ENCODE data around the gene KANK4. TPM values are rescaled to one million over a fixed set of nuclear protein-coding genes. Genes with fewer than 3 reads are reported as not detected.

The KANK4 gene
- total RNA-seq, 2 experiments from 2014 or later: not detected

- H3K9me2 ChIP-seq (ENCODE audit: insufficient read depth, low read length): no peaks in the 10 kb centered on the region
- BruUV-seq (replicated peaks): no TSS peak
- no peak overlapping the region for H3K27ac ChIP-seq (ENCODE audit: low read depth, low read length, poor library complexity, severe bottlenecking)
- no peak overlapping the region for H3K4me3 ChIP-seq (ENCODE audit: low read depth, low read length, poor library complexity, severe bottlenecking)
- H3K79me2 ChIP-seq (ENCODE audit: insufficient read depth, low read depth, low read length): no peaks in the 10 kb centered on the region
- no peak for DNase-seq (ENCODE audit: low spot score)
- H3K9me3 ChIP-seq (ENCODE audit: low read length): no peaks in the 10 kb centered on the region
- no peak overlapping the region for H3K4me2 ChIP-seq (ENCODE audit: low read length)
- no peak overlapping the region; the same call in 1 of the 2 replicates for H2AFZ ChIP-seq (ENCODE audit: low read length)
- no peaks in the 10 kb centered on the region for H3K4me1 ChIP-seq (ENCODE audit: insufficient read depth, low read length, poor library complexity, severe bottlenecking)
- intact Hi-C loops (cut with micrococcal nuclease; ENCODE audit: unreplicated experiment): no loop called here
- H3K36me3 ChIP-seq (ENCODE audit: insufficient read depth, low read length): no peaks in the 10 kb centered on the region
- TF ChIP-seq EZH2phosphoT487 (IDR thresholded peaks at IDR 0.05; ENCODE audit: borderline replicate concordance, low read depth, low read length): no peak
- H4K20me1 ChIP-seq (ENCODE audit: insufficient read depth, low read length): no peaks in the 10 kb centered on the region
- ChIA-PET POLR2A (no interaction called here), CTCF (ENCODE audit: unreplicated experiment) (no interaction called here)
Observed at GRCh38 chr1:62312698-62313097, 6.5 kb downstream of the KANK4 start.

DNA sequence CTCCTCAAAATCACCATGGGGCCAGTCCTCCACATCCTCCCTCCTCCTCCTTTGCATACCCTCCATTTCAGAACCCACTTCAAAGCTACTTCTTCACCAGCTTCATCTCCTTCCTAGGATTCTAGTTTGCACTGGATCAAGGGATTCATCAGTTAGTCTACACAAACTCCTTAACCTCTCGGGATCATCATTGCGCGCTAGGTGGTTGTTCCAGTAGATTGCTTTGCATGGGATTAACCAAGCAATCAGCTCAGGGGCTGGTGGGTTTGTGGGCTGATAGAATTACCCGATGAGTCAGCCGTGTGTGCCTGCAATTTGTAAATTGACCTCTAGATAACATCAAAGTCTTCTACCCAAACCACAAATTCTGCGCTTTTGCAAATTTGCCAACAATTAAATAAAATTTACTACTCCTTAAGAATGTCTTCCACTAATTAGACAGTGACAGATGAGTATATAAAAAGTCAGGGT is 7.7 kb downstream of the KANK4 start:
- POLR2A ChIA-PET: interaction anchor here (0.6 to 1.1 kb wide), 4 partner anchors 9 to 162 kb away, joined by 3 read pairs; no protein-coding TSS in a partner anchor
- Histone ChIP-seq H3K27ac (ENCODE audit: low read depth, low read length, poor library complexity, severe bottlenecking) (no peak overlapping the region), H3K9me3 (ENCODE audit: low read length) (no peaks in the 10 kb centered on the region), H2AFZ (ENCODE audit: low read length) (no peak overlapping the region), H3K36me3 (ENCODE audit: insufficient read depth, low read length) (no peaks in the 10 kb centered on the region), H3K4me3 (ENCODE audit: low read depth, low read length, poor library complexity, severe bottlenecking) (no peak overlapping the region), H3K4me1 (ENCODE audit: insufficient read depth, low read length, poor library complexity, severe bottlenecking) (no peaks in the 10 kb centered on the region), H4K20me1 (ENCODE audit: insufficient read depth, low read length) (no peaks in the 10 kb centered on the region), H3K79me2 (ENCODE audit: insufficient read depth, low read depth, low read length) (no peaks in the 10 kb centered on the region), H3K4me2 (ENCODE audit: low read length) (no peak overlapping the region), H3K9me2 (ENCODE audit: insufficient read depth, low read length) (no peaks in the 10 kb centered on the region)
- no peak for TF ChIP-seq EZH2phosphoT487 (IDR thresholded peaks at IDR 0.05; ENCODE audit: borderline replicate concordance, low read depth, low read length)
- CTCF ChIA-PET (ENCODE audit: unreplicated experiment): no interaction called here
- intact Hi-C loops (cut with micrococcal nuclease; ENCODE audit: unreplicated experiment): no loop called here
- DNase-seq (ENCODE audit: low spot score): no peak
- BruUV-seq (replicated peaks): no TSS peak

GRCh38 chr1:62309906-62310305 is 9.3 kb downstream of the KANK4 start:
- Histone ChIP-seq H3K4me2 (ENCODE audit: low read length) (no peak overlapping the region), H3K79me2 (ENCODE audit: insufficient read depth, low read depth, low read length) (no peaks in the 10 kb centered on the region), H3K27ac (ENCODE audit: low read depth, low read length, poor library complexity, severe bottlenecking) (no peak overlapping the region), H3K9me3 (ENCODE audit: low read length) (no peaks in the 10 kb centered on the region), H3K4me1 (ENCODE audit: insufficient read depth, low read length, poor library complexity, severe bottlenecking) (no peaks in the 10 kb centered on the region), H3K36me3 (ENCODE audit: insufficient read depth, low read length) (no peaks in the 10 kb centered on the region), H2AFZ (ENCODE audit: low read length) (no peak overlapping the region), H3K9me2 (ENCODE audit: insufficient read depth, low read length) (no peaks in the 10 kb centered on the region), H3K4me3 (ENCODE audit: low read depth, low read length, poor library complexity, severe bottlenecking) (no peak overlapping the region), H4K20me1 (ENCODE audit: insufficient read depth, low read length) (no peaks in the 10 kb centered on the region)
- intact Hi-C loops (cut with micrococcal nuclease; ENCODE audit: unreplicated experiment): no loop called here
- BruUV-seq (replicated peaks): no TSS peak
- TF ChIP-seq CTCF (conservative IDR thresholded peaks at IDR 0.05; ENCODE audit: low read length): no peak
- no peak for TF ChIP-seq EZH2phosphoT487 (IDR thresholded peaks at IDR 0.05; ENCODE audit: borderline replicate concordance, low read depth, low read length)
- no peak for DNase-seq (ENCODE audit: low spot score)
- ChIA-PET POLR2A (no interaction called here), CTCF (ENCODE audit: unreplicated experiment) (no interaction called here)

DNA sequence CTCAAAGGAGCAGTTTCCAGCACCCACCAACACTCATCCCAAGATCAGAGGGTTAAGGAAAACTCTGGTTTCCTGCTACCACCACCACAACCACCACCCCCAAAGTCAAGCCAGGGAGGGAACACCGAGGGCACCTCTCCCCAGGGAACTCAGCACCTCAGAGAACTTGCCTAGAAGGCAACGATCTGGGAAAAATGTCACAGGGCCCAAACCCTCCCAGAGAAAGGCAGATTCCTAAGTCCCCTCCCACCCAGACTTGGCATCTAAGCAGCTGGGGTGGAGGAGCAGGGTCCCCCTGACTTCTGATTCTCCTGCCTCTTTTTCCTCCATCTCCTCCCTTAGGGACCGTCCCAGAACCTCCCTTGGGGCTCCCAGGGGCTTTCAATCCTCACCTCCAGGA is 10.6 kb downstream of the KANK4 start:
- H4K20me1 ChIP-seq (ENCODE audit: insufficient read depth, low read length): no peaks in the 10 kb centered on the region
- intact Hi-C loops (cut with micrococcal nuclease; ENCODE audit: unreplicated experiment): no loop called here
- no peak overlapping the region for H3K4me2 ChIP-seq (ENCODE audit: low read length)
- H3K36me3 ChIP-seq (ENCODE audit: insufficient read depth, low read length): no peaks in the 10 kb centered on the region
- no peaks in the 10 kb centered on the region for H3K4me1 ChIP-seq (ENCODE audit: insufficient read depth, low read length, poor library complexity, severe bottlenecking)
- DNase-seq (ENCODE audit: low spot score): no peak
- H3K79me2 ChIP-seq (ENCODE audit: insufficient read depth, low read depth, low read length): no peaks in the 10 kb centered on the region
- H3K4me3 ChIP-seq (ENCODE audit: low read depth, low read length, poor library complexity, severe bottlenecking): no peak overlapping the region
- POLR2A ChIA-PET: no interaction called here
- no peak overlapping the region for H2AFZ ChIP-seq (ENCODE audit: low read length)
- H3K27ac ChIP-seq (ENCODE audit: low read depth, low read length, poor library complexity, severe bottlenecking): no peak overlapping the region
- no peaks in the 10 kb centered on the region for H3K9me3 ChIP-seq (ENCODE audit: low read length)
- no peak for TF ChIP-seq CTCF (conservative IDR thresholded peaks at IDR 0.05; ENCODE audit: low read length)
- no peak for TF ChIP-seq EZH2phosphoT487 (IDR thresholded peaks at IDR 0.05; ENCODE audit: borderline replicate concordance, low read depth, low read length)
- CTCF ChIA-PET (ENCODE audit: unreplicated experiment): no interaction called here
- H3K9me2 ChIP-seq (ENCODE audit: insufficient read depth, low read length): no peaks in the 10 kb centered on the region
- no TSS peak for BruUV-seq (replicated peaks)
